NCI-H2227 (cell line): ENCODE measurements around the gene DPH2.

Experiments
- DNase-seq: peaks from one replicate; lab custom pipeline; 2025; ENCODE audit not compliant: unreplicated experiment; lab: John Stamatoyannopoulos, UW

The DPH2 gene

GRCh38 chr1:43944860-43945259 lies 24.9 kb upstream of the DPH2 start:
- DNase-seq = no peak

DNA sequence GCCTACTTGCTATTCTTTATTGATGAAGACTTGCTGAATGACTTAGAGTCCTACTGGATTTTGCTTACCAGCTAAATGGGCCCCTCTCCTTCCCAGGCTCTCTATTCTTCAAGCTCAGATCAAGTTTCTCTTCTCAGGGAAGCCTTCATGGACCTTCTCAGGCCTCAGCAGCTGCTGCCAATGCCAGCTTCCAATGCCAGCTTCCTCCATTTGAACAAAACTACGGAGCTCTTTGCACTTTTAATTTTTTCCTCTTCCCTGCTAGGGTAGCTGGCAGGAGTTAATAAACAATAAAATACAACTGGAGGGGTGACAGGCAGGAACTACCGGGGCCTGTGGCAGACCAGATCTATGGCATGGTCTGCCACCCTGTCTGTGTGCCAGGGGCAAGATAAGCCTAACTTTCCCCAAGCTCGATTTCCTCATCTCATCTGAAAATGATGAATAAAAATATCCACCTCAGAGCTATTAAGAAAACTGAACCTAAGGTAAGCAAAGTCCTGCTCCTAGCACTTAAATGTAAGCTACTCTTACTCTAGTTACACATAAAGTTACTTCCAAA lies 24.1 kb upstream of the DPH2 start:
- no peak for DNase-seq

GRCh38 chr1:43946236-43947060 lies 23.4 kb upstream of the DPH2 start, which contains the start of gene IPO13:
Gene IPO13 (plus strand): TSS chr1:43946950. CDS start chr1:43947601, 651 bp downstream.
- DNase-seq = peak; percentile 98

GRCh38 chr1:43947061-43947873 lies 22.5 kb upstream of the DPH2 start:
- DNase-seq = no peak

DNA sequence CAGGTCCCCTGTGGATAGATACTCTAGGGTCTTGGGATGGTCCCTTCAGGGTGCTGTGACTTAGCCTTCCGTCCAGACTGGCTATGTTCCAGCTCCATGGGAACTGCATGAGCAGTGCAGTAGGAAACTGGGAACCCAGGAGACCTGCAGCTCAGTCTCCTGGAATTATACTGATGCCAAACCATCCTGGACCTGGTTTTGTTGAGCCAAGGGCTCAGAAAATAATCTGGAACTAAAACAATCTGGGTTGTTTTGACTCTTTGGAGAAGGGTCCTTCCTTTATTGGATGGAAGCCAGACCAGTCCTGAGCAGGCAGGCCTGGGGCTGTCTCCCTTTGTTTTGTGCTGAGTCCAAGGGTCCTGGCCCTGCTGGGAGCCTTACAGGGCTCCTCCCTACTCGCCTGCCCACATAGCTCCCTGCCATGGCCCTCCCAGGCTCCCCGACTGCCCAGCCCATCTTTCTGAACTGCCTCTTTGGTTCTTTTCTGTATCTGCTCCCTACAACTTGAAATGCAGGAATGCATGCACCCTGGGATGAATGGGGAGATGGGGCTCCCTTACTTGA lies 21.9 kb upstream of the DPH2 start:
- no peak for DNase-seq

GRCh38 chr1:43949678-43950077 lies 20.1 kb upstream of the DPH2 start:
- no peak for DNase-seq

GRCh38 chr1:43951021-43951985 lies 18.5 kb upstream of the DPH2 start:
- DNase-seq = no peak

GRCh38 chr1:43952731-43953346 lies 17.0 kb upstream of the DPH2 start:
- DNase-seq = peak; percentile 99

- DNase-seq = peak; percentile 39
Measured at GRCh38 chr1:43953361-43953760, 16.4 kb upstream of the DPH2 start.

- DNase-seq = no peak
Measured at GRCh38 chr1:43954036-43954435, 15.8 kb upstream of the DPH2 start.

DNA sequence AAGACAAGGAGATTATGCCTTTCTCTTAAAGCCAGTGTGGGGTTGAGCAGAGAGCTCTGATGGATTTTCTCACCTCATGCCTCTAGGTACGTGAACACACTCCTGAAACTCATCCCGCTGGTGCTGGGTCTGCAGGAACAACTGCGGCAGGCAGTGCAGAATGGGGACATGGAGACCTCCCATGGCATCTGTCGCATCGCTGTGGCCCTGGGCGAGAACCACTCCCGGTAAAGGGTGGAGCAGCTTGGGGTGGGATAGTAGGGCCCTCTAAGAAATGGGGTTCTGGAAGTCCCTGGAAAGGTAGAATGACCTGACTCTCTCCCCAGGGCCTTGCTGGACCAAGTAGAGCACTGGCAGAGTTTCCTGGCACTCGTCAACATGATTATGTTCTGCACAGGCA lies 13.6 kb upstream of the DPH2 start:
- no peak for DNase-seq

DNA sequence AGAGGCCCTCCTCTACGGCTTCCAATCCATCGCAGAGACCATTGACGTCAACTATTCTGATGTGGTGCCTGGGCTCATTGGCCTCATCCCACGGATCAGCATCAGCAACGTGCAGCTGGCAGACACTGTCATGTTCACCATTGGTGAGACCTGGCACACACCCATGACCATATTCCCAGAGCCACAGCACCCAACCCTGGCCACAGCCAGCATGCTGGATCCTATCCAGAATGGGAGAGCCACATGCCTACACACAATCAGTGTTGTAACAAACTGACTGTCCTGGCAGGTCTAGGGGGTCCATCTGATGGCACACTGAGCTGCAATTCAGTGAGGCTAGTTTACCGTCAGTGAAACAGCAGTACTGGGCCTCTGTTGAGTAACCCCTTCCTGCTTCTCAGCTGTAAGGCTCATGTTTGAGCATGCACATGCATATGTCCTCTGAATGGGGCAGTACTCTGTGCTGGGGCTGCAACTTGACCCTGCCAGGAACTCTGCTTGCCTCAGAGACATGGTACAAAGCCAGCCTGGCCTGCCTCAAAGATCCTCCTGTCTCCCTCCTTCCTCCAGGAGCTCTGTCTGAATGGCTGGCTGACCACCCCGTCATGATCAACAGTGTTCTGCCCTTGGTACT lies 12.3 kb upstream of the DPH2 start:
- DNase-seq = no peak

DNA sequence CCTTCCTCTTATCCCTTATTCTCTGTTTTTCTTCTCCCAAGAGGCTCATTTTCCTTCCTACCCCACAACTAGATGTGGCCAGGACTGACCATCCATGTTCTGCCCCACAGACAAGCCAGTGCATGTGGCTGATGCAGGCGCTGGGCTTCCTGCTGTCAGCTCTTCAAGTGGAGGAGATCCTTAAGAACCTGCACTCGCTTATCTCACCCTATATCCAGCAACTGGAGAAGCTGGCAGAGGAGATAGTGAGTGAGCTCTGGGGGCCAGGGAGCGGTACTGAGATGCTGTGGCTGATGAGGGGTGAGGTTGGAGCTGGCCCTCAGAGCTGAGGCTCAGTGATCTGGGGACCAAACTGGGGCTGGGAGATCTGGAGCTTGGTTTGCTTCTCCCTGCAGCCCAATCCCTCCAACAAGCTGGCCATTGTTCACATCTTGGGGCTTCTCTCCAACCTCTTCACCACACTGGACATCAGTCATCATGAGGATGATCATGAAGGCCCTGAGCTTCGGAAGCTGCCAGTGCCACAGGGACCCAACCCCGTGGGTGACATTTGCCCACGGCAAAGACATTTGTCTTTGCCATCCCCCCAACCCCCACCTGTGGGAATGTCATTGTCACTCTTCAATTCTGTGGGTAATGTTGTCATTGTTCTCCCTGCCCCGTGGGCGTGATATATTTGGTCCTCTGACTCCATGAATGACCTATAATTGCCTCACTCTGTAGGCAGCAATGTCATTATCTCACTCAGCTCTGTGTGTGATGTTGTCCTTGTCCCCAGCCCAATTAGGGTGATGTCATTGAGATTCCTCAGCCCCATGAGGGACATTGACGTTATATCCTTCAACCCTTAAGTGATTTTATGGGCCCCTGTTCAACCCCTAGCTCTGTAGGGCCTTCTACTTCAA lies 11.2 kb upstream of the DPH2 start:
- DNase-seq = peak; percentile 12

DNA sequence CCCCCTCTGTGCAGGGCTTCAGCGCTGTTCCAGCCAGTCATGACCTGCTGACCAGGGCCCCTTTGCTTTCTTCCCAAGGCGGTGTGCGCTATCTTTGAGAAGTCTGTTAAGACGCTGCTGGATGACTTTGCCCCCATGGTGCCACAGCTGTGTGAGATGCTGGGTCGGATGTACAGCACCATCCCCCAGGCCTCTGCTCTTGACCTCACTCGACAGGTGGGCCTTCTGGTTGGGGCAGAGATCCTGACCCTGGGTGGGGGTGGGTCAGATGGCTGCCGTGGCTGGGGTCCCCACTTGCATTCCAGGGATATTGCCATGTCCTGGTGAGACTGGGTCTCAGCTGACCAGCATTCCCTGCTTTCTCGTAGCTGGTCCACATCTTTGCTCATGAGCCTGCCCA lies 9.0 kb upstream of the DPH2 start:
- DNase-seq = no peak

DNA sequence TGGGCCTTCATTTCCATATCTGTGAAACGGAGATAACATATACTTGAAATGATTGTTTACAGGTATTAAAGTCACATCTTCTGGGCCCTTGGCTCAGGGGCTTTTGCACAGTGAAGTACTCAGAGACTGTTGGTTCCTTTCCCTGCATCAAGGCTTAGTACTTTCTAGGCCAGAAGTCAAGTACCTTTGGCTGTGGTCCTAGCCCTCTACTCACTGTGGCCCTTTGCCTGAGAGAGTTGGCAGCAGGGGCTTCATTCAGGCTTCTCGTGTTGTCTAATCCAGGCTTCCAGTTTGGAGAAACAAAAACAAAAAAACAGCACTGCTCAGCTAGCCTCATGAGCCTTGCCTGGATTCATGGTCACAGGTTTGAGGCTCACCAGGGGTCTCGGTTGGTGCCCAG lies 8.1 kb upstream of the DPH2 start:
- no peak for DNase-seq

- no peak for DNase-seq
Measured at GRCh38 chr1:43962324-43962723, 7.5 kb upstream of the DPH2 start.

- no peak for DNase-seq
Measured at GRCh38 chr1:43963006-43963405, 6.8 kb upstream of the DPH2 start.

DNA sequence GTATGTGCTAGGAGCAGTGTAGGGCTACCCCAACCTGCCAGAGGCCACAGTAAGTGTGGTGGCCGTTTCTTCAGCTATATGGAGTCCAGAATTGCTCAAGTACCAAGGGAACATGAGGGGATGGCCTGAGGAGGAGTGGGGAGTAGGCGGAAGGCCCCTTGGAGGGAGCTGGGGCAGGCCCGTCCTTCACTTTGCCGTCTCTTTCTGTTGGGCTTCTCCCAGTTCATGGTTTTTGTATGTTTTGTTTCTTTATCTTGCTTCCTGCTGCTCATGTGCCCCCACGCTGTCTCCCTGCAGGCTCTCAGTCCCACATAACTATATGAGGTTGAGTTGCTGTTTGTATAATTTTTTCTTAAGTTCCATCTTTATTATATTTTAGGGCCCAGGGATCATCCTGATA lies 5.9 kb upstream of the DPH2 start:
- no peak for DNase-seq
